ENCODE results near the gene MYBPC3. TPM values are rescaled to one million over a fixed set of nuclear protein-coding genes. Genes with fewer than 3 reads are reported as not detected.

The MYBPC3 gene
- total RNA-seq, 1 experiment from 2014 or later = 0.07 TPM

DNA sequence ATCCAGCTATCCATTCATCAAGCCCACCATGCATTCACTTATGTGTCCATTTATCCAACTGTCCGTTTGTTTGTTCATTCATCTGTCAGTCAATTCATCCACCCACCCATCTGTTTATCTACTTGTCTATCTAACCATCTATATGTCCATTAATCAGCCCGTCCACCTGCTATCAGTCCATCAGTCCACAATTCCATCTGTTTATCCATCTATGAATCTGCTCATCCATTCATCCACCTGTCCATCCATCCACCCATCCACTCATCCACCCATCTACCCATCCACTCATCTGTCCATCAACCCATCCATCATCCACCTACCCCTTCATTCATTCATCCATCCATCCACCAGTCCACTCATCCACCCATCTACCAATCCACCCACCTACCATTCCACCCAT, 26.8 kb upstream of the MYBPC3 start (continued):
- TF ChIP-seq, protein P1, sequence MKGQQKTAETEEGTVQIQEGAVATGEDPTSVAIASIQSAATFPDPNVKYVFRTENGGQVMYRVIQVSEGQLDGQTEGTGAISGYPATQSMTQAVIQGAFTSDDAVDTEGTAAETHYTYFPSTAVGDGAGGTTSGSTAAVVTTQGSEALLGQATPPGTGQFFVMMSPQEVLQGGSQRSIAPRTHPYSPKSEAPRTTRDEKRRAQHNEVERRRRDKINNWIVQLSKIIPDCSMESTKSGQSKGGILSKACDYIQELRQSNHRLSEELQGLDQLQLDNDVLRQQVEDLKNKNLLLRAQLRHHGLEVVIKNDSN (CRISPR knock-in tag; IDR thresholded peaks at IDR 0.05) = no peak
- TF ChIP-seq, protein P2, sequence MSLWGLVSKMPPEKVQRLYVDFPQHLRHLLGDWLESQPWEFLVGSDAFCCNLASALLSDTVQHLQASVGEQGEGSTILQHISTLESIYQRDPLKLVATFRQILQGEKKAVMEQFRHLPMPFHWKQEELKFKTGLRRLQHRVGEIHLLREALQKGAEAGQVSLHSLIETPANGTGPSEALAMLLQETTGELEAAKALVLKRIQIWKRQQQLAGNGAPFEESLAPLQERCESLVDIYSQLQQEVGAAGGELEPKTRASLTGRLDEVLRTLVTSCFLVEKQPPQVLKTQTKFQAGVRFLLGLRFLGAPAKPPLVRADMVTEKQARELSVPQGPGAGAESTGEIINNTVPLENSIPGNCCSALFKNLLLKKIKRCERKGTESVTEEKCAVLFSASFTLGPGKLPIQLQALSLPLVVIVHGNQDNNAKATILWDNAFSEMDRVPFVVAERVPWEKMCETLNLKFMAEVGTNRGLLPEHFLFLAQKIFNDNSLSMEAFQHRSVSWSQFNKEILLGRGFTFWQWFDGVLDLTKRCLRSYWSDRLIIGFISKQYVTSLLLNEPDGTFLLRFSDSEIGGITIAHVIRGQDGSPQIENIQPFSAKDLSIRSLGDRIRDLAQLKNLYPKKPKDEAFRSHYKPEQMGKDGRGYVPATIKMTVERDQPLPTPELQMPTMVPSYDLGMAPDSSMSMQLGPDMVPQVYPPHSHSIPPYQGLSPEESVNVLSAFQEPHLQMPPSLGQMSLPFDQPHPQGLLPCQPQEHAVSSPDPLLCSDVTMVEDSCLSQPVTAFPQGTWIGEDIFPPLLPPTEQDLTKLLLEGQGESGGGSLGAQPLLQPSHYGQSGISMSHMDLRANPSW (CRISPR knock-in tag; conservative IDR thresholded peaks at IDR 0.05; ENCODE audit: low read depth) = no peak
- TF ChIP-seq CBFB (CRISPR knock-in tag; IDR thresholded peaks at IDR 0.05; ENCODE audit: low read depth) (no peak), SMAD4 (CRISPR knock-in tag; IDR thresholded peaks at IDR 0.05) (no peak), ZNF416 (CRISPR knock-in tag; IDR thresholded peaks at IDR 0.05) (no peak), NR1H2 (CRISPR knock-in tag; IDR thresholded peaks at IDR 0.05) (no peak)
- TF ChIP-seq, protein P3, sequence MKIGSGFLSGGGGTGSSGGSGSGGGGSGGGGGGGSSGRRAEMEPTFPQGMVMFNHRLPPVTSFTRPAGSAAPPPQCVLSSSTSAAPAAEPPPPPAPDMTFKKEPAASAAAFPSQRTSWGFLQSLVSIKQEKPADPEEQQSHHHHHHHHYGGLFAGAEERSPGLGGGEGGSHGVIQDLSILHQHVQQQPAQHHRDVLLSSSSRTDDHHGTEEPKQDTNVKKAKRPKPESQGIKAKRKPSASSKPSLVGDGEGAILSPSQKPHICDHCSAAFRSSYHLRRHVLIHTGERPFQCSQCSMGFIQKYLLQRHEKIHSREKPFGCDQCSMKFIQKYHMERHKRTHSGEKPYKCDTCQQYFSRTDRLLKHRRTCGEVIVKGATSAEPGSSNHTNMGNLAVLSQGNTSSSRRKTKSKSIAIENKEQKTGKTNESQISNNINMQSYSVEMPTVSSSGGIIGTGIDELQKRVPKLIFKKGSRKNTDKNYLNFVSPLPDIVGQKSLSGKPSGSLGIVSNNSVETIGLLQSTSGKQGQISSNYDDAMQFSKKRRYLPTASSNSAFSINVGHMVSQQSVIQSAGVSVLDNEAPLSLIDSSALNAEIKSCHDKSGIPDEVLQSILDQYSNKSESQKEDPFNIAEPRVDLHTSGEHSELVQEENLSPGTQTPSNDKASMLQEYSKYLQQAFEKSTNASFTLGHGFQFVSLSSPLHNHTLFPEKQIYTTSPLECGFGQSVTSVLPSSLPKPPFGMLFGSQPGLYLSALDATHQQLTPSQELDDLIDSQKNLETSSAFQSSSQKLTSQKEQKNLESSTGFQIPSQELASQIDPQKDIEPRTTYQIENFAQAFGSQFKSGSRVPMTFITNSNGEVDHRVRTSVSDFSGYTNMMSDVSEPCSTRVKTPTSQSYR (CRISPR knock-in tag; IDR thresholded peaks at IDR 0.05) = no peak
- TF ChIP-seq, protein P4, sequence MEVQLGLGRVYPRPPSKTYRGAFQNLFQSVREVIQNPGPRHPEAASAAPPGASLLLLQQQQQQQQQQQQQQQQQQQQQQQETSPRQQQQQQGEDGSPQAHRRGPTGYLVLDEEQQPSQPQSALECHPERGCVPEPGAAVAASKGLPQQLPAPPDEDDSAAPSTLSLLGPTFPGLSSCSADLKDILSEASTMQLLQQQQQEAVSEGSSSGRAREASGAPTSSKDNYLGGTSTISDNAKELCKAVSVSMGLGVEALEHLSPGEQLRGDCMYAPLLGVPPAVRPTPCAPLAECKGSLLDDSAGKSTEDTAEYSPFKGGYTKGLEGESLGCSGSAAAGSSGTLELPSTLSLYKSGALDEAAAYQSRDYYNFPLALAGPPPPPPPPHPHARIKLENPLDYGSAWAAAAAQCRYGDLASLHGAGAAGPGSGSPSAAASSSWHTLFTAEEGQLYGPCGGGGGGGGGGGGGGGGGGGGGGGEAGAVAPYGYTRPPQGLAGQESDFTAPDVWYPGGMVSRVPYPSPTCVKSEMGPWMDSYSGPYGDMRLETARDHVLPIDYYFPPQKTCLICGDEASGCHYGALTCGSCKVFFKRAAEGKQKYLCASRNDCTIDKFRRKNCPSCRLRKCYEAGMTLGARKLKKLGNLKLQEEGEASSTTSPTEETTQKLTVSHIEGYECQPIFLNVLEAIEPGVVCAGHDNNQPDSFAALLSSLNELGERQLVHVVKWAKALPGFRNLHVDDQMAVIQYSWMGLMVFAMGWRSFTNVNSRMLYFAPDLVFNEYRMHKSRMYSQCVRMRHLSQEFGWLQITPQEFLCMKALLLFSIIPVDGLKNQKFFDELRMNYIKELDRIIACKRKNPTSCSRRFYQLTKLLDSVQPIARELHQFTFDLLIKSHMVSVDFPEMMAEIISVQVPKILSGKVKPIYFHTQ (CRISPR knock-in tag; IDR thresholded peaks at IDR 0.05) = no peak

DNA sequence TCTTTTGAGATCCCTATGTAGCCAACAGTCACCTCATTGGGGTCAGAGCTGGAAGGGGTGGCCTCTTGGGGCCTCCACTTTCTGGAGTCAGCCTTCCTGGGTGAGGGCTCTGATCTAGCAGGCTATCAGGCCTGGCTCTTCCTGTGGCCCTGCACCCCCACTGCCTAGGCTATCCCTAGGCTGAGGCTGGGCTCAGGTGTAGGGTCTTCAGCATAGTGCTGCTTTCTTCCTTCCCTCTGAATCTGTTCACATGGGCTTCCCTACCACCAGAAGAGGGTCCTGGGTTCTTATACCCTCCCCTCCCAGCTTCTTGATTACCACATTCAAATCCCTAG, 26.3 kb upstream of the MYBPC3 start:
- Mint-ChIP-seq H3K27me3 (ENCODE audit: low read depth) (no peaks in the 10 kb centered on the region; the same call in 1 of the 2 replicates), H3K4me1 (peaks cover 2% of the 10 kb centered on the region; the same call in 1 of the 2 replicates), H3K9me3 (no peaks in the 10 kb centered on the region), H3K27ac (no peak overlapping the region), H3K4me3 (no peak overlapping the region), H3K36me3 (no peaks in the 10 kb centered on the region)
- ATAC-seq = no peak
- POLR2A ChIA-PET = no interaction called here
- CTCF ChIA-PET = interaction anchor here (0.8 to 0.9 kb wide), 2 partner anchors 24 to 76 kb away, joined by 3 to 6 read pairs; no protein-coding TSS in a partner anchor
- no peak for DNase-seq (ENCODE audit: low spot score)
- TF ChIP-seq JAZF1 (CRISPR knock-in tag; IDR thresholded peaks at IDR 0.05) (no peak), ELF4 (CRISPR knock-in tag; IDR thresholded peaks at IDR 0.05; ENCODE audit: low read depth) (no peak), ZNF317 (CRISPR knock-in tag; IDR thresholded peaks at IDR 0.05; ENCODE audit: borderline replicate concordance, low read depth) (no peak), MYBL2 (CRISPR knock-in tag; IDR thresholded peaks at IDR 0.05) (no peak), ETV6 (CRISPR knock-in tag; IDR thresholded peaks at IDR 0.05) (no peak), ZNF121 (CRISPR knock-in tag; IDR thresholded peaks at IDR 0.05) (no peak), CREM (CRISPR knock-in tag; IDR thresholded peaks at IDR 0.05) (no peak), FOXK1 (CRISPR knock-in tag; IDR thresholded peaks at IDR 0.05) (no peak)
- TF ChIP-seq, protein P5, sequence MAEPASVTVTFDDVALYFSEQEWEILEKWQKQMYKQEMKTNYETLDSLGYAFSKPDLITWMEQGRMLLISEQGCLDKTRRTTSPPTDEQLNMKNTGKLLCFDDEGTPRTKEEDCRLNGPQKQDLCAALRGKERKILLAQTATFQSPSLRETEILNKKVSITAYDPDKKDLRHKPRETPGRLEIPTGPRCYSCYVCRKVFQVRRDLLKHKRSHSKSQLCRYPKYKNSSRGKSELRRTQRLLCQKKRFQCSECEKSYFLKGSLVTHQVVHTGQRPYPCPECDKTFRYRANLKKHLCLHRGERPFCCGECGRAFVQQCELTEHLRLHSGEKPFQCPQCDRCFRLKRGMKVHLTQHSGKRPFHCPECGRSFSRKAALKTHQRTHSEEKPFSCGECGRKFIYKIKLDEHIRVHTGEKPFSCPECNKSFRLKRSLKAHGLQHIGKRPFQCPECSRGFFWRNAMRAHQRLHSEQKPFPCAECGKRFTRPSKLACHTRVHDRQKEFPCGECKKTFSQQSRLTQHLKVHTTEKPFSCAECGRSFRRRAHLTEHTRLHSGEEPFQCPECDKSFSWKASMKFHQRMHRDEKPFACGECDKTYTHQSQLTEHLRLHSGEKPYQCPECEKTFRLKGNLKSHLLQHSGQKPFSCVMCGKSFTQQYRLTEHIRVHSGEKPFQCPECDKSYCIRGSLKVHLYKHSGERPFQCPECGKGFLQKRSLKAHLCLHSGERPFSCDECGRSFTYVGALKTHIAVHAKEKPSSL (CRISPR knock-in tag; conservative IDR thresholded peaks at IDR 0.05) = no peak
- TF ChIP-seq, protein P6, sequence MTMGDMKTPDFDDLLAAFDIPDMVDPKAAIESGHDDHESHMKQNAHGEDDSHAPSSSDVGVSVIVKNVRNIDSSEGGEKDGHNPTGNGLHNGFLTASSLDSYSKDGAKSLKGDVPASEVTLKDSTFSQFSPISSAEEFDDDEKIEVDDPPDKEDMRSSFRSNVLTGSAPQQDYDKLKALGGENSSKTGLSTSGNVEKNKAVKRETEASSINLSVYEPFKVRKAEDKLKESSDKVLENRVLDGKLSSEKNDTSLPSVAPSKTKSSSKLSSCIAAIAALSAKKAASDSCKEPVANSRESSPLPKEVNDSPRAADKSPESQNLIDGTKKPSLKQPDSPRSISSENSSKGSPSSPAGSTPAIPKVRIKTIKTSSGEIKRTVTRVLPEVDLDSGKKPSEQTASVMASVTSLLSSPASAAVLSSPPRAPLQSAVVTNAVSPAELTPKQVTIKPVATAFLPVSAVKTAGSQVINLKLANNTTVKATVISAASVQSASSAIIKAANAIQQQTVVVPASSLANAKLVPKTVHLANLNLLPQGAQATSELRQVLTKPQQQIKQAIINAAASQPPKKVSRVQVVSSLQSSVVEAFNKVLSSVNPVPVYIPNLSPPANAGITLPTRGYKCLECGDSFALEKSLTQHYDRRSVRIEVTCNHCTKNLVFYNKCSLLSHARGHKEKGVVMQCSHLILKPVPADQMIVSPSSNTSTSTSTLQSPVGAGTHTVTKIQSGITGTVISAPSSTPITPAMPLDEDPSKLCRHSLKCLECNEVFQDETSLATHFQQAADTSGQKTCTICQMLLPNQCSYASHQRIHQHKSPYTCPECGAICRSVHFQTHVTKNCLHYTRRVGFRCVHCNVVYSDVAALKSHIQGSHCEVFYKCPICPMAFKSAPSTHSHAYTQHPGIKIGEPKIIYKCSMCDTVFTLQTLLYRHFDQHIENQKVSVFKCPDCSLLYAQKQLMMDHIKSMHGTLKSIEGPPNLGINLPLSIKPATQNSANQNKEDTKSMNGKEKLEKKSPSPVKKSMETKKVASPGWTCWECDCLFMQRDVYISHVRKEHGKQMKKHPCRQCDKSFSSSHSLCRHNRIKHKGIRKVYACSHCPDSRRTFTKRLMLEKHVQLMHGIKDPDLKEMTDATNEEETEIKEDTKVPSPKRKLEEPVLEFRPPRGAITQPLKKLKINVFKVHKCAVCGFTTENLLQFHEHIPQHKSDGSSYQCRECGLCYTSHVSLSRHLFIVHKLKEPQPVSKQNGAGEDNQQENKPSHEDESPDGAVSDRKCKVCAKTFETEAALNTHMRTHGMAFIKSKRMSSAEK (CRISPR knock-in tag; IDR thresholded peaks at IDR 0.05; ENCODE audit: borderline replicate concordance) = no peak
- TF ChIP-seq, protein P7, sequence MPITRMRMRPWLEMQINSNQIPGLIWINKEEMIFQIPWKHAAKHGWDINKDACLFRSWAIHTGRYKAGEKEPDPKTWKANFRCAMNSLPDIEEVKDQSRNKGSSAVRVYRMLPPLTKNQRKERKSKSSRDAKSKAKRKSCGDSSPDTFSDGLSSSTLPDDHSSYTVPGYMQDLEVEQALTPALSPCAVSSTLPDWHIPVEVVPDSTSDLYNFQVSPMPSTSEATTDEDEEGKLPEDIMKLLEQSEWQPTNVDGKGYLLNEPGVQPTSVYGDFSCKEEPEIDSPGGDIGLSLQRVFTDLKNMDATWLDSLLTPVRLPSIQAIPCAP (CRISPR knock-in tag; IDR thresholded peaks at IDR 0.05) = no peak

Data from WTC11 (cell line).